ENCODE results near the gene SDK1.
"Not testable (repeated sequence)": the region's sequence is repeated elsewhere in the genome, so short reads cannot be mapped to it uniquely, and the experiment has no call there.

SDK1 gene

GRCh38 chr7:3754493-3755341, 453.7 kb downstream of the SDK1 start:
- peak; percentile 25 for DNase-seq (ENCODE audit: extremely low read depth, low read depth)
- TF ChIP-seq, protein P1, sequence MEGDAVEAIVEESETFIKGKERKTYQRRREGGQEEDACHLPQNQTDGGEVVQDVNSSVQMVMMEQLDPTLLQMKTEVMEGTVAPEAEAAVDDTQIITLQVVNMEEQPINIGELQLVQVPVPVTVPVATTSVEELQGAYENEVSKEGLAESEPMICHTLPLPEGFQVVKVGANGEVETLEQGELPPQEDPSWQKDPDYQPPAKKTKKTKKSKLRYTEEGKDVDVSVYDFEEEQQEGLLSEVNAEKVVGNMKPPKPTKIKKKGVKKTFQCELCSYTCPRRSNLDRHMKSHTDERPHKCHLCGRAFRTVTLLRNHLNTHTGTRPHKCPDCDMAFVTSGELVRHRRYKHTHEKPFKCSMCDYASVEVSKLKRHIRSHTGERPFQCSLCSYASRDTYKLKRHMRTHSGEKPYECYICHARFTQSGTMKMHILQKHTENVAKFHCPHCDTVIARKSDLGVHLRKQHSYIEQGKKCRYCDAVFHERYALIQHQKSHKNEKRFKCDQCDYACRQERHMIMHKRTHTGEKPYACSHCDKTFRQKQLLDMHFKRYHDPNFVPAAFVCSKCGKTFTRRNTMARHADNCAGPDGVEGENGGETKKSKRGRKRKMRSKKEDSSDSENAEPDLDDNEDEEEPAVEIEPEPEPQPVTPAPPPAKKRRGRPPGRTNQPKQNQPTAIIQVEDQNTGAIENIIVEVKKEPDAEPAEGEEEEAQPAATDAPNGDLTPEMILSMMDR (IDR thresholded peaks at IDR 0.05; ENCODE audit: low read depth, low read length) = no peak

GRCh38 chr7:3755778-3756453, 454.9 kb downstream of the SDK1 start:
- DNase-seq (ENCODE audit: extremely low read depth, low read depth) = not testable (repeated sequence)

GRCh38 chr7:3757059-3757458, 456.0 kb downstream of the SDK1 start:
- TF ChIP-seq, protein P1 (IDR thresholded peaks at IDR 0.05; ENCODE audit: low read depth, low read length) = no peak
- no peak for DNase-seq (ENCODE audit: extremely low read depth, low read depth)

GRCh38 chr7:3760651-3761050, 459.6 kb downstream of the SDK1 start:
- no peak for DNase-seq (ENCODE audit: extremely low read depth, low read depth)
- TF ChIP-seq, protein P1 (IDR thresholded peaks at IDR 0.05; ENCODE audit: low read depth, low read length) = no peak

- TF ChIP-seq, protein P1 (IDR thresholded peaks at IDR 0.05; ENCODE audit: low read depth, low read length) = no peak; the same call in 1 of the 2 replicates
- DNase-seq (ENCODE audit: extremely low read depth, low read depth) = no peak
Observed at GRCh38 chr7:3762146-3762831, 461.2 kb downstream of the SDK1 start.

GRCh38 chr7:3767917-3768777, 467.1 kb downstream of the SDK1 start:
- TF ChIP-seq, protein P1 (IDR thresholded peaks at IDR 0.05; ENCODE audit: low read depth, low read length) = no peak
- DNase-seq (ENCODE audit: extremely low read depth, low read depth) = no peak

DNA sequence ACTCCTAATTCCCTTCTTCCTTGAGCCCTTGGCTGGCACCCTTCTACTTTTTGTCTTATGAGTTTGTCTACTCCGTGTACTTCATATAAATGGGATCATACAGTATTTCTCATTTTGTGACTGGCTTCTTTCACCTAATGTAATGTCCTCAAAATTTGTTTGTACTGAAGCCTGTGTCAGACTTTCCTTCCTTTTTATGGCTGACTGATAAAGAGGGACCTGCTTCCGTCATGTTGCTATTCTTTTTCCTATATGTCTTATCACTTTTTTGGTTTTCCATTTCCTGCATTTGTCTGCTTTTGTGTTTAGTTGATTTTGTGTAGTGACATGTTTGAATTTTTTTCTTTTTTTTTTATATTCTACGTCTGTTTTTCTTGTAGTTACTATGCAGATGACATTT, 470.9 kb downstream of the SDK1 start:
- TF ChIP-seq, protein P1 (IDR thresholded peaks at IDR 0.05; ENCODE audit: low read depth, low read length) = no peak
- no peak for DNase-seq (ENCODE audit: extremely low read depth, low read depth)
